Stomach (tissue), 4 donors: ENCODE data around the gene P4HA3.

Experiments used
- POLR2A ChIP-seq, 4 donors: fragments of 450-650 bp; IDR thresholded peaks; one replicate each; pipeline ENCODE4 v1.6.1; 2016; ENCODE audit warnings: antibody characterized with exemption in 4 of 4, control low read depth in 2 of 4, mild to moderate bottlenecking in 1 of 4, moderate library complexity in 1 of 4
- TF ChIP-seq, protein P1 (sequence below), 7 experiments: fragments of 450-650 bp in 4 of 7; fragments of 200-600 bp in 3 of 7; sonication (generic) in 3 of 7; IDR thresholded peaks; one replicate each; pipeline ENCODE4 v1.5.1; 2016 to 2019; ENCODE audit warnings: antibody characterized with exemption in 7 of 7, control low read depth in 2 of 7, mild to moderate bottlenecking in 1 of 7

DNA sequence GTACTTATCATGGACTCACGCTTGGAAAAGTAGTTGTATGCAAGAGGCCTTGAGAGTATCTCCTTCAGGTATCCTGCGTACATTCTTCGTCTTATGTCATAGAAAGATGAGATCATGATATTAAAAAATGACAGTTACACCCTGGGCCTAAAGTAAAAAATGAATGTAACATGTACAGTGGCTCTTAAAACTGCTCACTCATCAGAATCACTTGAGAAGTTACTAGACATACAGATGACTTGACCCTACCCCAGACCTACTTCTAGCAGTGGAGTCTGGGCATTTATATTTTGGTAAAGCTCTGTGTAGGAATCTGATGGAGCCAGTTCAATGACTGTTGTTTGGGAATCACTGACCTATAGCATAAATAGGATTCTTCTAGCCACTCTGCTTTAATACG is 85.9 kb downstream of the P4HA3 start:
- TF ChIP-seq, protein P1, sequence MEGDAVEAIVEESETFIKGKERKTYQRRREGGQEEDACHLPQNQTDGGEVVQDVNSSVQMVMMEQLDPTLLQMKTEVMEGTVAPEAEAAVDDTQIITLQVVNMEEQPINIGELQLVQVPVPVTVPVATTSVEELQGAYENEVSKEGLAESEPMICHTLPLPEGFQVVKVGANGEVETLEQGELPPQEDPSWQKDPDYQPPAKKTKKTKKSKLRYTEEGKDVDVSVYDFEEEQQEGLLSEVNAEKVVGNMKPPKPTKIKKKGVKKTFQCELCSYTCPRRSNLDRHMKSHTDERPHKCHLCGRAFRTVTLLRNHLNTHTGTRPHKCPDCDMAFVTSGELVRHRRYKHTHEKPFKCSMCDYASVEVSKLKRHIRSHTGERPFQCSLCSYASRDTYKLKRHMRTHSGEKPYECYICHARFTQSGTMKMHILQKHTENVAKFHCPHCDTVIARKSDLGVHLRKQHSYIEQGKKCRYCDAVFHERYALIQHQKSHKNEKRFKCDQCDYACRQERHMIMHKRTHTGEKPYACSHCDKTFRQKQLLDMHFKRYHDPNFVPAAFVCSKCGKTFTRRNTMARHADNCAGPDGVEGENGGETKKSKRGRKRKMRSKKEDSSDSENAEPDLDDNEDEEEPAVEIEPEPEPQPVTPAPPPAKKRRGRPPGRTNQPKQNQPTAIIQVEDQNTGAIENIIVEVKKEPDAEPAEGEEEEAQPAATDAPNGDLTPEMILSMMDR (IDR thresholded peaks at IDR 0.05): no peak
- TF ChIP-seq POLR2A (IDR thresholded peaks at IDR 0.05): no peak
